PFSK-1 (cell line): Measurements from ENCODE around the gene ARHGEF7.

Experiments used
- FOXP2 ChIP-seq: optimal IDR thresholded peaks from 2 replicates; pipeline ENCODE3; 2011; ENCODE audit warnings: borderline replicate concordance, control low read depth, inconsistent platforms; ENCODE audit not compliant: insufficient read depth; ENCODE audit errors: extremely low read length, extremely low read depth
- POLR2AphosphoS5 ChIP-seq: IDR thresholded peaks from 2 replicates; pipeline ENCODE4 v1.6.1; 2012; ENCODE audit warnings: low read depth, mild to moderate bottlenecking, control low read depth, low read length, moderate library complexity
- SIN3A ChIP-seq: IDR thresholded peaks from 2 replicates; pipeline ENCODE4 v1.6.1; 2012; ENCODE audit warnings: mild to moderate bottlenecking, low read length, moderate library complexity, borderline replicate concordance; ENCODE audit not compliant: insufficient read depth
- TAF1 ChIP-seq: IDR thresholded peaks from 2 replicates; pipeline ENCODE4 v1.6.1; 2012; ENCODE audit warnings: low read length, control low read depth, borderline replicate concordance; ENCODE audit not compliant: insufficient read depth
- TF ChIP-seq, protein P1 (sequence below), 2 experiments: IDR thresholded peaks; 2 replicates each; pipeline versions ENCODE4 v1.6.1 to v1.8.0; 2011 to 2012; ENCODE audit warnings: low read depth in 2 of 2, low read length in 2 of 2, control low read depth in 1 of 2, inconsistent platforms in 1 of 2, mild to moderate bottlenecking in 1 of 2, moderate library complexity in 1 of 2; ENCODE audit not compliant: insufficient read depth in 1 of 2

The ARHGEF7 gene

DNA sequence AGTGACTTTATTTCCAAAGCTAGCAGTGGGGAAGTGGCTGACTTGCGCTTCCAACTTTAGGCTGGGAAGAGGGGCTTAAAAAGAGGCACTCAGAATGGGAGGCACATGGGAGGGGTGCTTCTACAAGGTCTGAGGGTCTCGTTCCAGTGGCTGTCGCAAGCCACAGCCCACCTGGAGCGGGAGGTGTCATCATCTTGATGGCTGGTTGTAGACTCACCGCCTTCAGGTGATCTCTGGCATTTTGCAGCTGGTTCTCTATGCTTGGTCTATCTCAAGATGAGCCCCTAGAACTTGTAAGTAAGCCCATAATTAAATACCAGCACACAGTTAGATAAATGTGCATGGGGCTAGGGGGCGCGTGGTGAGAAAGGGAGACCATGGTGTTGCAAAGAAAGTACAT lies 214.5 kb downstream of the ARHGEF7 start:
- TF ChIP-seq TAF1 (no peak), SIN3A (no peak), POLR2AphosphoS5 (no peak), FOXP2 (no peak)
- TF ChIP-seq, protein P1, sequence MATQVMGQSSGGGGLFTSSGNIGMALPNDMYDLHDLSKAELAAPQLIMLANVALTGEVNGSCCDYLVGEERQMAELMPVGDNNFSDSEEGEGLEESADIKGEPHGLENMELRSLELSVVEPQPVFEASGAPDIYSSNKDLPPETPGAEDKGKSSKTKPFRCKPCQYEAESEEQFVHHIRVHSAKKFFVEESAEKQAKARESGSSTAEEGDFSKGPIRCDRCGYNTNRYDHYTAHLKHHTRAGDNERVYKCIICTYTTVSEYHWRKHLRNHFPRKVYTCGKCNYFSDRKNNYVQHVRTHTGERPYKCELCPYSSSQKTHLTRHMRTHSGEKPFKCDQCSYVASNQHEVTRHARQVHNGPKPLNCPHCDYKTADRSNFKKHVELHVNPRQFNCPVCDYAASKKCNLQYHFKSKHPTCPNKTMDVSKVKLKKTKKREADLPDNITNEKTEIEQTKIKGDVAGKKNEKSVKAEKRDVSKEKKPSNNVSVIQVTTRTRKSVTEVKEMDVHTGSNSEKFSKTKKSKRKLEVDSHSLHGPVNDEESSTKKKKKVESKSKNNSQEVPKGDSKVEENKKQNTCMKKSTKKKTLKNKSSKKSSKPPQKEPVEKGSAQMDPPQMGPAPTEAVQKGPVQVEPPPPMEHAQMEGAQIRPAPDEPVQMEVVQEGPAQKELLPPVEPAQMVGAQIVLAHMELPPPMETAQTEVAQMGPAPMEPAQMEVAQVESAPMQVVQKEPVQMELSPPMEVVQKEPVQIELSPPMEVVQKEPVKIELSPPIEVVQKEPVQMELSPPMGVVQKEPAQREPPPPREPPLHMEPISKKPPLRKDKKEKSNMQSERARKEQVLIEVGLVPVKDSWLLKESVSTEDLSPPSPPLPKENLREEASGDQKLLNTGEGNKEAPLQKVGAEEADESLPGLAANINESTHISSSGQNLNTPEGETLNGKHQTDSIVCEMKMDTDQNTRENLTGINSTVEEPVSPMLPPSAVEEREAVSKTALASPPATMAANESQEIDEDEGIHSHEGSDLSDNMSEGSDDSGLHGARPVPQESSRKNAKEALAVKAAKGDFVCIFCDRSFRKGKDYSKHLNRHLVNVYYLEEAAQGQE (IDR thresholded peaks at IDR 0.05; ENCODE audit: insufficient read depth in 1 of 2, low read depth in 2 of 2, low read length in 2 of 2) = no peak

DNA sequence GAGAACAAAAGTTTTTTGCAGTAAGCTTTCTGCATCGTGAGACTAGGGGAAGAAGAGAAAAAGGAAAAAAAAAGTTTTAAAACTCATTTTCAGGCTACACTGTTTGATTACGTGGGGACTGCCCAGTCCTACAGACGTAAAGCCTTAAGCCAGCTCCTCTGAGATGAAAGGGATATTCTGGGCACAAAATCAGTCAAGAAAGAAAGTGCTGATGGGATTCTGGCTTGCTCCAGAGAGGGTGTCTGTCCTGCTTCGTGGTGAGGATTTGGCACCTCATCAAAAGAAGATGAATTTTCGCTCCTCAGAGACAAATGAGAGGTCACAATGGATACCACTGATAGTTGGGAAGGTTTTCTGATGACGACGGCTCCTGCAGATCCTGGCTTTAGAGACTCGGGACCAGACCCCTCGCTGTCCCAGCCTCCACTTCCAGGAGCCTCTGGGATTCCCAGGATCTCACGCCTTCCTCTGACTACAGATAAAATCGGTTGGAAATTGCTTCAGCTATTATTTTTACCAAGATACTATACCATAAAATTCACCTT lies 215.0 kb downstream of the ARHGEF7 start:
- TF ChIP-seq POLR2AphosphoS5 = no peak

DNA sequence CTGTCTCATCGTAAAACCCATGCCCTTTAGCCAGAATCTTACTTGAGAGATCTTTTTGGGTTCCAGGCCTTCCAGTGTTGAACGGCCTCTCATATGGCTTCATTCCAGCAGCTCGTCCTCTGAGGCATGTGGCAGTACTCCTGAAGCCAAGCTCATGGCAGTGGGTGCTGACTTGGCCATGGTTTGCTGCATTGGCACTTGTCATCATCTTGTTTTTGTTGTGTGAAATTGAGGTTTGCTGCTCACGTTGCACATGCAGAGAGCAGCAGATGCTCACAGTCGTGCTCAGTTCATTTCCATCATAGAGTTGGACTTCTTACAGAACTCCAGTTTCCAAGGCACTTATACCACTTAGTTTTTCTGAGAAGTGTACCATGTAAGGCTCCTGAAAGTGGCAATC lies 220.2 kb downstream of the ARHGEF7 start:
- TF ChIP-seq SIN3A = no peak
- no peak for TF ChIP-seq FOXP2

DNA sequence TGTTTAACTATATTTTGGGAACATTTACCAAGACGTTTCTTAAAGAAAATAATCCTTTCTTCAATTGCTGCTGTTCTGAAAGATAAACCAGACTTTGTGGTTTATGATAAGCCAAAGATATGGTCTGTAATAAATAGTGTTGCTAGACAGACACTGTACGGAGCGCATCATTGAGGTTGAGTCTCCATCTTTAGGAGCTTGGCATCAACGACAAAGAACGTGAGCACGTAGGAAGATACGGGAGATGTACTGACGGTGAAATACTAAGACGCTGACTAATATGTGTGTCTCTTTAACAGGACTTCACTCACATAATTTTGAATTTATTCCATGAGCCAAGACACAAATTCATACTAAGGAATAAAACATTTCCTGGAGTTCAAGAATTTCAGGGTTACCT lies 221.6 kb downstream of the ARHGEF7 start:
- TF ChIP-seq, protein P1 (IDR thresholded peaks at IDR 0.05; ENCODE audit: insufficient read depth in 1 of 2, low read depth in 2 of 2, low read length in 2 of 2) = no peak
- TF ChIP-seq SIN3A = no peak
- TF ChIP-seq TAF1 = no peak
- TF ChIP-seq POLR2AphosphoS5 = no peak
- no peak for TF ChIP-seq FOXP2

DNA sequence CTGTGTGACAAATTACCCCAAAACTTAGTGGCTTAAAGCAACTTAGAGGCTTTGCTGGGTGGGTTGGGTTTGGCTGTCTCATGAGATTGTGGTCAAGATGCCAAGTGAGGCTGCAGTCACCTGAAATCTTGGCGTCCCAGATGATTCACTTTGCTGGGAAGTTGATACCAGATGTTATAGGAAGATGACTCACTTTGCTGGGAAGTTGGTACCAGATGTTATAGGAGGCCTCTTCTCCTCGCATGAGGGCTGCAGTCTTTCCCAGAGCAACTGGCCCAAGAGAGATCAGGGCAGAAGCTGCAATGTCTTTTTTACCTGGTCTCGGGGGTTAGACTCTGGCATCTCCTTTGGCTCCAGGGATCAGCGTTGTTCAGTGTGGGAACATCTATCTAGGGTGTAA lies 222.1 kb downstream of the ARHGEF7 start:
- TF ChIP-seq, protein P1 (IDR thresholded peaks at IDR 0.05; ENCODE audit: insufficient read depth in 1 of 2, low read depth in 2 of 2, low read length in 2 of 2) = no peak
- no peak for TF ChIP-seq FOXP2
- no peak for TF ChIP-seq SIN3A
- no peak for TF ChIP-seq TAF1
- TF ChIP-seq POLR2AphosphoS5 = no peak

DNA sequence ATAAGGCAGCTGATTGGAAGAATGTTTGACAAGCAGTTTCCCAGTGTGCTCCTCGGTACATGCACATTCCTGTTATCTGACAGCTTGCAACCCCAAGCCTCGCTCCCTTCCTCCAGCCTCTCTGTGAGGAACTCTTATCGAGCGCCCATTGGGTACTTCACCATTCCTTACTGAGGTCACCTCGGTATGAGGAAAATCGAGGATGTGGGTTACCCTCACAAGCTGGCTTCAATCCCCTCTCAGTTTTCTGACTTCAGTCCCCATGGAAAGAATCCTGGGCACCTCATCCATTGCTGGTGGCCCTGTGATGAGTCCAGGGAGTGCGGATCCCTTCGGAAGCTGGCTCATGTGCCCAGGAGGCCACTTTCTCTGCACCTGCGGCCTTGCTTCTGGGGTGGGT lies 222.6 kb downstream of the ARHGEF7 start:
- no peak for TF ChIP-seq SIN3A
- TF ChIP-seq, protein P1 (IDR thresholded peaks at IDR 0.05; ENCODE audit: insufficient read depth in 1 of 2, low read depth in 2 of 2, low read length in 2 of 2) = no peak
- TF ChIP-seq POLR2AphosphoS5 = no peak
- TF ChIP-seq TAF1 = no peak
- no peak for TF ChIP-seq FOXP2
